Stimulated activated CD8-positive, alpha-beta memory T cell treated with anti-CD3 and anti-CD28 coated beads, Interleukin-15, amount 100 ng/mL, for 24 hours (primary cell): ENCODE data around the gene PDE8B.
"Not testable (repeated sequence)": the region's sequence is repeated elsewhere in the genome, so short reads cannot be mapped to it uniquely, and the experiment has no call there.

ENCODE experiments used
- DNase-seq: peaks from one replicate; pipeline ENCODE4 v3.0.0-alpha.2; 2020; ENCODE audit warnings: low read depth

PDE8B gene

GRCh38 chr5:77358255-77359205 is 148.1 kb downstream of the PDE8B start:
- DNase-seq, result no peak

- no peak for DNase-seq
Observed at GRCh38 chr5:77359231-77359630, 148.8 kb downstream of the PDE8B start.

GRCh38 chr5:77360381-77360780 is 149.9 kb downstream of the PDE8B start:
- no peak for DNase-seq

- no peak for DNase-seq
Observed at GRCh38 chr5:77360973-77361372, 150.5 kb downstream of the PDE8B start.

GRCh38 chr5:77366717-77367500 is 156.4 kb downstream of the PDE8B start:
- DNase-seq, result no peak

GRCh38 chr5:77367741-77368140 is 157.3 kb downstream of the PDE8B start:
- no peak for DNase-seq

GRCh38 chr5:77368367-77368766 is 157.9 kb downstream of the PDE8B start:
- DNase-seq, result no peak

- no peak for DNase-seq
Observed at GRCh38 chr5:77369566-77369965, 159.1 kb downstream of the PDE8B start.

GRCh38 chr5:77374686-77375085 is 164.2 kb downstream of the PDE8B start:
- DNase-seq, result no peak

GRCh38 chr5:77376609-77377300 is 166.3 kb downstream of the PDE8B start:
- DNase-seq, result no peak

GRCh38 chr5:77379558-77380061 is 169.1 kb downstream of the PDE8B start:
- DNase-seq, result no peak

GRCh38 chr5:77380636-77381035 is 170.2 kb downstream of the PDE8B start:
- no peak for DNase-seq

- not testable (repeated sequence) for DNase-seq
Observed at GRCh38 chr5:77383336-77383735, 172.9 kb downstream of the PDE8B start.

GRCh38 chr5:77386340-77386739 is 175.9 kb downstream of the PDE8B start:
- not testable (repeated sequence) for DNase-seq

GRCh38 chr5:77389746-77390145 is 179.3 kb downstream of the PDE8B start:
- DNase-seq, result no peak

- DNase-seq, result no peak
Observed at GRCh38 chr5:77390221-77390620, 179.7 kb downstream of the PDE8B start.

- no peak for DNase-seq
Observed at GRCh38 chr5:77390795-77391194, 180.3 kb downstream of the PDE8B start.

- DNase-seq, result no peak
Observed at GRCh38 chr5:77391240-77391765, 180.8 kb downstream of the PDE8B start.

- DNase-seq, result no peak
Observed at GRCh38 chr5:77394064-77394715, 183.7 kb downstream of the PDE8B start.

- no peak for DNase-seq
Observed at GRCh38 chr5:77396017-77396416, 185.5 kb downstream of the PDE8B start.

- DNase-seq, result no peak
Observed at GRCh38 chr5:77397686-77398292, 187.3 kb downstream of the PDE8B start.
